Kidney (tissue), 14 donors: ENCODE measurements around the gene CLK3. TPM values are rescaled to one million over a fixed set of nuclear protein-coding genes. Genes with fewer than 3 reads are reported as not detected.

Source experiments
- DNase-seq, 5 donors: peaks; one replicate each; pipeline ENCODE4 v3.0.0-alpha.2; 2013 to 2020
- FAIRE-seq: peaks from 2 replicates; lab custom pipeline; 2012; peaks lifted over from hg19 to GRCh38; lab: Jason Lieb, UNC
- H3K27ac ChIP-seq, 2 donors: one replicate each; pipeline ENCODE4 v1.7.0; 2013; ENCODE audit warnings: low read depth in 2 of 2, low read length in 2 of 2, inconsistent platforms in 1 of 2
- H3K27me3 ChIP-seq: one replicate; pipeline ENCODE4 v1.7.1; 2013; ENCODE audit warnings: low read length, inconsistent platforms; ENCODE audit not compliant: control insufficient read depth, insufficient read depth
- H3K36me3 ChIP-seq, 3 donors: one replicate each; pipeline versions ENCODE4 v1.7.0 to v1.7.1; 2013; ENCODE audit warnings: low read length in 3 of 3, control low read depth in 1 of 3, inconsistent platforms in 1 of 3; ENCODE audit not compliant: insufficient read depth in 3 of 3, control insufficient read depth in 2 of 3
- H3K4me1 ChIP-seq, 3 donors: one replicate each; pipeline versions ENCODE4 v1.7.0 to v1.7.1; 2013; ENCODE audit warnings: low read length in 3 of 3, inconsistent platforms in 1 of 3, low read depth in 1 of 3; ENCODE audit not compliant: control insufficient read depth in 2 of 3, insufficient read depth in 2 of 3
- H3K4me3 ChIP-seq, 3 donors: one replicate each; pipeline versions ENCODE4 v1.7.0 to v1.8.1; 2013; ENCODE audit warnings: low read length in 3 of 3, control low read depth in 1 of 3, inconsistent platforms in 1 of 3
- H3K9ac ChIP-seq, 3 donors: one replicate each; pipeline versions ENCODE4 v1.7.0 to v1.7.1; 2013; ENCODE audit warnings: low read length in 3 of 3, control low read depth in 1 of 3, inconsistent platforms in 1 of 3
- H3K9me3 ChIP-seq, 3 donors: one replicate each; pipeline versions ENCODE4 v1.7.0 to v1.7.1; 2013; ENCODE audit warnings: low read length in 3 of 3, control low read depth in 1 of 3, inconsistent platforms in 1 of 3; ENCODE audit not compliant: control insufficient read depth in 2 of 3, insufficient read depth in 1 of 3
- CTCF ChIP-seq: IDR thresholded peaks from 3 replicates; pipeline ENCODE4 v1.5.1; 2012; ENCODE audit warnings: mild to moderate bottlenecking, moderate library complexity, borderline replicate concordance; ENCODE audit not compliant: insufficient read depth; ENCODE audit errors: extremely low read depth
- intact Hi-C: fragments of 100-400 bp; cut with DNase I; formaldehyde crosslinking; loops from one replicate; pipeline ENCODE4 v1.11.1; 2022
- polyA plus RNA-seq: library from polyadenylated mRNA; stranded (reverse); fragments of 350-450 nt; fragmentation: Illumina TruSeq; extraction: RNeasy Lipid Tissue Mini Kit (QIAGEN cat#74804); gene quantifications from one replicate; pipeline ENCODE4 v1.2.3, GENCODE V29; 2014; ENCODE audit warnings: low read depth, low replicate concordance; ENCODE audit not compliant: insufficient read depth
- total RNA-seq: library from RNA; stranded (reverse); fragmentation: NEBNext Ultra II Directional; extraction: Animal tissue kit (Norgen Biotek cat#: 25700); gene quantifications from one replicate; pipeline ENCODE4 v1.2.1, GENCODE V29; 2021
- donor health status: control.
- donor health status: control.
- donor health status: control.
- donor health status: control.
- donor health status: control.
- donor health status: DM: yes; HTN: yes; CAD: no.
- donor health status: Normal renal cell carcinoma (clear cell type).

The CLK3 gene
- total and polyA plus RNA-seq, 2 donors from 2014 or later: 54.1 to 66.3 TPM

DNA sequence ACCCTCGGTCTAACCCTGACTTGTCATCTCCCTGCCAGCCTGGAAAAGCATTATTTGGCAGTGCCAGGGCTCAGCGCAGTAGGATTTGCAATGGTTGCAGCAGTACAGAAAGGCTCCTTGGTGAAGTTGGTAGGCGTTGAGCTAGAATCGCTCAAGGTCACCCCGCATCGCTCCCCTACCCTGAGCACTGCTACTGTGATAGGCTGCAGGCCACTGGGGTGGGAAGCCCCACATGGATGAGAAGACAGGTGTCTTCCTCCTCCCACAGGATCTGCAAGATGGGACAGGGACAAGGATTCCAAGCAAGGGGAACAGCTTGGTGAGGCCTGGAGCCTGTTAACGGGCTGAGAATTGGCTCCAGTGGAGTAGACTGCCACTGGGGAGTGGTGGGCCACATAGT lies 10.7 kb downstream of the CLK3 start:
- Histone ChIP-seq H3K27me3 (no peaks in the 10 kb centered on the region), H3K36me3 (peaks cover 13 to 86% (median 80%) of the 10 kb centered on the region in 3 donors), H3K9ac (no peak overlapping the region), H3K4me3 (no peak overlapping the region), H3K9me3 (no peaks in the 10 kb centered on the region), H3K27ac (no peak overlapping the region), H3K4me1 (no peaks in the 10 kb centered on the region)
- FAIRE-seq: no peak
- no peak for DNase-seq
- intact Hi-C loops: no loop called here
- no peak for TF ChIP-seq CTCF

GRCh38 chr15:74626752-74627692 lies 11.4 kb downstream of the CLK3 start:
- FAIRE-seq: no peak
- H3K27ac ChIP-seq: no peak overlapping the region
- H3K4me1 ChIP-seq: no peaks in the 10 kb centered on the region
- no peak overlapping the region for H3K9ac ChIP-seq
- H3K9me3 ChIP-seq: no peaks in the 10 kb centered on the region
- no peak for DNase-seq
- H3K36me3 ChIP-seq: peaks cover 13 to 79% (median 76%) of the 10 kb centered on the region in 3 donors
- no peak overlapping the region for H3K4me3 ChIP-seq
- intact Hi-C loops: no loop called here
- H3K27me3 ChIP-seq: no peaks in the 10 kb centered on the region
- no peak for TF ChIP-seq CTCF

GRCh38 chr15:74627766-74628165 lies 12.1 kb downstream of the CLK3 start:
- no peak for DNase-seq
- Histone ChIP-seq H3K4me1 (no peaks in the 10 kb centered on the region), H3K4me3 (no peak overlapping the region), H3K27me3 (no peaks in the 10 kb centered on the region), H3K9ac (no peak overlapping the region), H3K27ac (no peak overlapping the region), H3K36me3 (peaks cover 12 to 75% (median 73%) of the 10 kb centered on the region in 3 donors), H3K9me3 (no peaks in the 10 kb centered on the region)
- no peak for TF ChIP-seq CTCF
- intact Hi-C loops: no loop called here
- FAIRE-seq: no peak
